Hepatocyte (in vitro differentiated cells): ENCODE measurements around the gene RYK.

Source experiments
- EZH2phosphoT487 ChIP-seq: fragments of 200-600 bp; sonication (generic); IDR thresholded peaks from one replicate; pipeline ENCODE4 v1.6.1; 2018; ENCODE audit warnings: antibody characterized with exemption, mild to moderate bottlenecking, low read depth, moderate library complexity; ENCODE audit not compliant: unreplicated experiment, severe bottlenecking
- TF ChIP-seq, protein P1 (sequence below): fragments of 200-600 bp; sonication (generic); IDR thresholded peaks from 2 replicates; pipeline ENCODE4 v1.5.1; 2016; ENCODE audit warnings: antibody characterized with exemption, mild to moderate bottlenecking; ENCODE audit not compliant: poor library complexity

DNA sequence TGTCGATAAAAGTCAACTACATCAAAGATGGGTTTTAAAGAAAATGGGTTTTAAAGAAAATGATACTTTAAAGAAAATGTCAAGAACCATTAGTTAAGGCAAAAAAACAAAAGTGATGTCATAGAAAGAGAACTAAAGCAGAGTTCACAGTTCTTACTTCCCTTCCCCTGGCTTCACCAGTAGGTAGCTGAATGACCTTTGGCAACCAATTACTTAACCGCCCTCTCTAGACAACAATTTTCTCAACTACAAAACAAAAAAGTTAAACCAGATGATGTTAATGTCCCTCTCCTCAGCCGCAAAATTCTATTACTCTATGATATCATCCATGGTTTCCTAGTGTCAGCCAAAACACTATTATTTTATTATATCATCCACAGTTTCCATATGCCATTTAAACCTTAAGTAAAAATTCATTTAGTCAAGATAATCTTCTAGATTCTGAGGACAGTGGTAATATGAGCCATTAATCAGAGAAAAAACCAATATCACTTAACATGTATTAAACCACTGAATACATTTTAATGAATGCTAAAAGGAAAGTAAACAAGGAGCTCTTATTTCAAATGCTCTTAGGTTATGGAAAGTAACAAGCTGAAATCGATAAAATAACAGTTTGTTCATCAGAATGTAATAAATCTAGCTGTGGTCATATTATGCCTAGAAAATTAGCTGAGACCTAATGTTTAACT, 13.1 kb downstream of the RYK start:
- TF ChIP-seq, protein P1, sequence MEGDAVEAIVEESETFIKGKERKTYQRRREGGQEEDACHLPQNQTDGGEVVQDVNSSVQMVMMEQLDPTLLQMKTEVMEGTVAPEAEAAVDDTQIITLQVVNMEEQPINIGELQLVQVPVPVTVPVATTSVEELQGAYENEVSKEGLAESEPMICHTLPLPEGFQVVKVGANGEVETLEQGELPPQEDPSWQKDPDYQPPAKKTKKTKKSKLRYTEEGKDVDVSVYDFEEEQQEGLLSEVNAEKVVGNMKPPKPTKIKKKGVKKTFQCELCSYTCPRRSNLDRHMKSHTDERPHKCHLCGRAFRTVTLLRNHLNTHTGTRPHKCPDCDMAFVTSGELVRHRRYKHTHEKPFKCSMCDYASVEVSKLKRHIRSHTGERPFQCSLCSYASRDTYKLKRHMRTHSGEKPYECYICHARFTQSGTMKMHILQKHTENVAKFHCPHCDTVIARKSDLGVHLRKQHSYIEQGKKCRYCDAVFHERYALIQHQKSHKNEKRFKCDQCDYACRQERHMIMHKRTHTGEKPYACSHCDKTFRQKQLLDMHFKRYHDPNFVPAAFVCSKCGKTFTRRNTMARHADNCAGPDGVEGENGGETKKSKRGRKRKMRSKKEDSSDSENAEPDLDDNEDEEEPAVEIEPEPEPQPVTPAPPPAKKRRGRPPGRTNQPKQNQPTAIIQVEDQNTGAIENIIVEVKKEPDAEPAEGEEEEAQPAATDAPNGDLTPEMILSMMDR: no peak
- no peak for TF ChIP-seq EZH2phosphoT487
